NCI-H1417 treated with DMSO at 0.1 percent for 48 hours (cell line): Measurements from ENCODE around the gene CHCHD6.

Experiments used
- DNase-seq: peaks from one replicate; lab custom pipeline; 2025; lab: John Stamatoyannopoulos, UW

Gene CHCHD6

GRCh38 chr3:126743781-126744180 is 39.7 kb downstream of the CHCHD6 start:
- no peak for DNase-seq

GRCh38 chr3:126745760-126746394 is 41.8 kb downstream of the CHCHD6 start:
- no peak for DNase-seq

GRCh38 chr3:126746395-126747177 is 42.5 kb downstream of the CHCHD6 start:
- no peak for DNase-seq

GRCh38 chr3:126747768-126748167 is 43.7 kb downstream of the CHCHD6 start:
- DNase-seq, result no peak

- no peak for DNase-seq
Observed at GRCh38 chr3:126748701-126749546, 44.9 kb downstream of the CHCHD6 start.

- no peak for DNase-seq
Observed at GRCh38 chr3:126749547-126749875, 45.5 kb downstream of the CHCHD6 start.

- DNase-seq, result no peak
Observed at GRCh38 chr3:126749931-126750755, 46.1 kb downstream of the CHCHD6 start.

- no peak for DNase-seq
Observed at GRCh38 chr3:126750756-126751121, 46.7 kb downstream of the CHCHD6 start.

GRCh38 chr3:126751611-126752302 is 47.7 kb downstream of the CHCHD6 start:
- DNase-seq, result no peak

- DNase-seq, result no peak
Observed at GRCh38 chr3:126752303-126753190, 48.5 kb downstream of the CHCHD6 start.

- no peak for DNase-seq
Observed at GRCh38 chr3:126753191-126754160, 49.4 kb downstream of the CHCHD6 start.

GRCh38 chr3:126755866-126756265 is 51.8 kb downstream of the CHCHD6 start:
- DNase-seq, result no peak

GRCh38 chr3:126758026-126758425 is 54.0 kb downstream of the CHCHD6 start:
- no peak for DNase-seq

- no peak for DNase-seq
Observed at GRCh38 chr3:126758882-126759281, 54.8 kb downstream of the CHCHD6 start.

- no peak for DNase-seq
Observed at GRCh38 chr3:126760541-126760940, 56.5 kb downstream of the CHCHD6 start.

- DNase-seq, result no peak
Observed at GRCh38 chr3:126763035-126763434, 59.0 kb downstream of the CHCHD6 start.

GRCh38 chr3:126765187-126766069 is 61.4 kb downstream of the CHCHD6 start:
- DNase-seq, result no peak

GRCh38 chr3:126766653-126767052 is 62.6 kb downstream of the CHCHD6 start:
- no peak for DNase-seq
